HG03039 (cell line): ENCODE measurements around the gene TXNDC5.
"Not testable (repeated sequence)": the region's sequence is repeated elsewhere in the genome, so short reads cannot be mapped to it uniquely, and the experiment has no call there.

Source experiments
- ATAC-seq: cut with Tn5 transposase; IDR thresholded peaks from one replicate; pipeline ENCODE4 v1.9.1; 2021; ENCODE audit warnings: mild to moderate bottlenecking, moderate library complexity; ENCODE audit not compliant: unreplicated experiment

TXNDC5 gene

DNA sequence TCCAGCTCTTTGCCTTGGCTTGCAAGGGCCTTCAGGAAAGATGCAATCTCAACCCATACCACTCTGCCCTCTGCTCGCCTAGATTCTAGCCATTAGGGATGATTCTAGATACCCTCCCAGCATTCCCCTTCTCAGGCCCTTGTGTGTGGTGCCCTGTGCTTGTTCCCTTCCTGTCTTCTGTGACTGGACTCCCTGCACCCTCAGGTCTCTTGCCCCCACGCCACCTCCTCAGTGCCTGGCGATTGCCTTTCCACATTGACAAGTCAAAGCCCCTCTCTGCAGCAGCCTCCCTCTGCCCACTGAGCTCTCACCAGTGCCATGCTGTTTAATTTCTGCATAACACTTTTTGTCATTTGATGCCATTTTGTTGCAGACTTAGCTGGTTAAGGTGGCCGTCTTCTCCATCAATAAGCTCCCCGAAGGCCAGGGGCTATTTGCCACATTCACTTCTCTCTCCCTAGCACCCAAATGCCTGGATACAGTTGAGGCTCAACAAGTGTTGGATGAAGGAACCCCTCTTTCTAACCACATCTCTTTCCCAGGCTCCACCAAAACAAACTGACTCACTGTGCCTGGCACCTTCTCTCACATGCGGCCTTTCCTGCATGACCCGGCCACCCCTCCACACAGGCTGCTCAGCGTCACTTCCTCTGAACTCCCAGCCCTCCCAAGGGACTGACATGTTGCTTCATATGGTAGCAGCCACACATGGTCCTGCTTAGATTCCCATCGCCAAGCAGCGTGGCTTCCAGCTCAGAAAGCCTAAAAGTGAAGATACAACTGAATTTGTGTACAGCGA lies 4.6 kb upstream of the TXNDC5 start:
- no peak for ATAC-seq

DNA sequence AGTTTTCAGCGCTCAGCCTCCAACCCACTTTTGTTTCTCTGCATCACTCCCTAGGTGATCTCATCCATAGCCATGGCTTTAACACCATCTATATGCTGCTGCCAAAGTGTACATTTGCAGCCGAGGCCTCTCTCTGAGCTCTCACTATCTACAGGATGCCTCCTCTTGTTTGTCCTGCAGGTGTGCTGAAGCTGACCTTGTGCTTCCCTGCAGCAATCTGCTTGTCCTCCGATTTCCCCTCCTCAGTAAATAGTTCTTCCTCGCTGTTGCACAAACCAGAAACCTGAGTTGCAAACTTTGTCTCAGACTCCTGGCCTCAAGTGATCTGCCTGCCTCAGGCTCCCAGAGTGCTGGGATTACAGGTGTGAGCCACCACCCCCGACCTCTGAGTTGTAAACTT lies 3.7 kb upstream of the TXNDC5 start:
- no peak for ATAC-seq

DNA sequence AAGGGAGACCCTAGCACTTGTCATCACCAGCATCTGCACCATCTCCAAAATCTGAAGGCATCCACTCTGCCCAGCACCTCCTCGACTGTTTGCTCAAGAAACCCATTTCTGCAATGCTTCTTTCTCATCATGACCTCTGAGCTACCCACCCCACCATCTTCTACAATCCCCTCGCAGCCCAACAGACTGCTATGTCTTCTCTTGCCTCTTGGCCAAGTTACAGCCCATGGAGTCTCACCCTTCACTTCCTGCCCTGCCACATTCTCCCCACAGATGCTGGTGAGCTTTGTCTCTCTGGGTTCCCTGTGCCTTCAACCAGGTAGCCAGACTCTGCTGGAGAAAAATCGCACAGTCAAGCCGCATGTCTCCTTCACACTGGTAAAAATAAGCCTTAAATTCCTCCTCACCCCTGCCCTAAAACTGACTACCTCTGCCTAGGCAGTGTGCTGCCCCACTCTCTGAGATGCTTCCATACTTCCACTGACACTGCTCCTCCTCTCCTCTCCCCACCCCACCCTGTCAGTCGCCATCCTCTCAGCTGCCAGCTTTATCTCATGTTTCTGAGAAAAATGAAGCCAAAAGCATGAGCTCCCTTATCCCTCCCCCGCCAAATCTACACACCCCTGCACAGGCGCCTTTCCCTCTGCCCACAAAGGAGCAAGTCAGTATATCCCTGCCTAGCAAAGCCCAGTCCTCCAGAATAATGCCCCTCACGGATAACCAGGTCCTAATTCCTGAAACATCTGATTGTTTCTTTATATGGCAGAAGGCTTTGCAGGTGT lies 2.3 kb upstream of the TXNDC5 start:
- ATAC-seq, result no peak

DNA sequence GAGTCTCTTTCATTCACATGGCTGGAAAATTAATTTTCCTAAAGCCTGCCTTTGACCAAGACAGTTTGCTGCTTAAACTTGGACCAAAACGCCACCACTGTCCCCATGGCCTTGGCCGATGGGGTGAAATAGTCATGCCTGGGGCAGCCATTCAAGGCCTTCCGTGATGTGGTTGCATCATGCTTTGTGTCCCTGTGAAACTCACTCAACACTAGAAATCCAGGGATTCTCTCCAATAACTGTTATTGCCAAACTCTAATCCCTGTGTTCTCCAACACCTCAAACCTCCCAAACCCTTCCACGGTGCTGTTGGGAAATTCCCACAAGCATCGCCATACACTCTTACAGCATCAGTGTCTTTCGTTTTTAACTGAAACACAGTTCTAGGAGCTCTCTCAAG lies 1.4 kb upstream of the TXNDC5 start:
- ATAC-seq, result no peak

DNA sequence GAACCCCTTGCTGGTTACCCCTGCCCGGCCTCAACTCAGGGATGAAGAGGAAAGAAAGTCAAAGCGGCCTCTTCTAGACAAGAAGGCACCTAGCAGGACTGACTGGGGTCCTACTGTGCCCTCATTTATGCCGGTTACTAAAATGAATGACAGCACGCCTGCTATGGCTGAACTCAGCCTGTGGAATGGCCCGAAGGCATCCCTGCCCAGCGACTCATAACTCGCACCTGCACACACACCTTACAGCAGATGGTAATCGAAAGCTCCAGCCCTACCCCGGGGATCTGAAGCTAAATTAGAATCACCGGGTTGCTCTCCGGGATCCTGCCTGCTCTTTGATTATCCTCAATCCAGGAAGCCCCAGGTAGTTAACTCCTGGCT lies 747 bp upstream of the TXNDC5 start:
- ATAC-seq, result no peak

DNA sequence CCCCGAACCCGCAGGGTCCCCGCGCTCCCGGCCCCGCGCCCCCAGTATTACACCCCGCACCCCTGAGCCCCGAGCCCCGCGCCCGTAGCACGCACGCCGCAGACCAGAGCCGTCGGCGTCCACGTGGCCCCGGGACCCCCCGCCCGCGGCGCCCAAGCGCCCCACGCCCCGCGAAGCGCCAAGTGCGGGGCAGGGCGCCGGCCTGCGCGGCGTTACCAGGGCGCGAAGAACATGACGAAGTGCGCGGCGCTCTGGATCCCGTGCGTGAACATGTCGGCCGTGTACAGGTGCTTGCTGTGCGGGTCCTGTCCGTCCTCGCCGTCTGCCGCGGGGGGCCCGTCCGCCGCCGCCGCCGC lies 312 bp downstream of the TXNDC5 start:
- peak; percentile 13 for ATAC-seq

DNA sequence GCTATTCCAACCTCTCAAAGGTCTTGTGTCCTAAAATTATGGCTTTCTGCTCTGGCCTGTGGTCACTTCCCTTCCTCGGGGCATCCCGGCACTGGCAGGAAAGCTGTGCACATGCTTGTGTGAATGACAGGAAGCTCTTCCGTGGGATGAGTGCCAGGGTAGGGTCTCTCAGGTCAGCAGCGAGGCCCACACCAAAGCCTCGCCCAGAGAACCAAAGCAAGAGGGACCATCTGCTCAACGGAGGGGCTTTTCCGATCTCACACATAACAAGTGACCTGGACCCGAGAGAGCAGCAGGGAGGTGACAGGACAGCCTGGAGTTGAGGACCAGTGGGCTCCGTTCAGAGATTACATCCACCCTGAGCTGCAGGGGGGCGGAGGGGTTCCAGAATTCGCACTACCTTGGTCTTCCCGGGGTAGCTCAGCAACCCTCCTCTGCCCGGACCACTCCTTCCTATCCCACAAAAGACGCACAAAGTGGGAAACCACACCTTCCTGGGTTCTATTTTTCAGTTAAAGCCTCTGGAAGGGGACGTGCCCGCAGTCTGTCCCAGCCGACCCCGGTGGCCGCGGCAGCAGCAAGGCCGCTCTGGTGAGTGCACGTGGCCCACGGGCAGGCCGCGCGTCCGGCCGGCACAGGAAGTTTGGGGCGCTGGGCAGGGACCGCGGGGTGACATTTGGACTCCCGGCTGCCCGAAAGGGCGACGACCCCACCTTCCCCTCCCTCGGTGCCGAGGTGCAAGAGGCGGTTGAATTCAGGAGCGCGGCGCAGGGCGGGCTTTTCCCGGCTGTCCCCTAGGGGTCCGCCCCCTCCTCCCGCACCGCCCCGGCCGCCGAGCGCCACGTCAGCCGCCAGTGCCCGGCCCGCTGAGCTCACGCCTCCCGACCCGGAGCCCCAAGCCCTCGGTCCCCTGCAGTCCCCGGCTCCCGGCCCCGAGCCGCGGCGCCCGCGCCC lies 988 bp downstream of the TXNDC5 start:
- peak; percentile 25 for ATAC-seq

DNA sequence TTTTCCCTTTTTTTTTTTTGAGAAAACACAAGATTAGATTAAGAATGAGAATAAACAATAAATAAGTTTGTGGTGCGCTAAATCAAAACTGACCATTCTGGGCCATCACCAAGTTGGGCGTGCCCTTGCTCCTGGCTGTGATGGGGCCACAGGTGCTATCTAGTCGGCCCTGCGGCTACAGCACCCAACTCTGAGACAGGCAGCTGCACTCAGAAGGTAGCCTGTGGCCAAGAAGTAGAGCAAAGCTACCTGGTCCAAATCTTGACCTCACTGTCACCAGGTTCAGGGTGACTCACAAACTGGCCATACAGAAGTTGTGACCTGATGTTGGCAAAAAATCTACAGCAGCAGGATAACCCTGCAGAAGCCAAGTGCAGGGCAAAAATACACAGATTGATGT lies 3.4 kb downstream of the TXNDC5 start:
- no peak for ATAC-seq

DNA sequence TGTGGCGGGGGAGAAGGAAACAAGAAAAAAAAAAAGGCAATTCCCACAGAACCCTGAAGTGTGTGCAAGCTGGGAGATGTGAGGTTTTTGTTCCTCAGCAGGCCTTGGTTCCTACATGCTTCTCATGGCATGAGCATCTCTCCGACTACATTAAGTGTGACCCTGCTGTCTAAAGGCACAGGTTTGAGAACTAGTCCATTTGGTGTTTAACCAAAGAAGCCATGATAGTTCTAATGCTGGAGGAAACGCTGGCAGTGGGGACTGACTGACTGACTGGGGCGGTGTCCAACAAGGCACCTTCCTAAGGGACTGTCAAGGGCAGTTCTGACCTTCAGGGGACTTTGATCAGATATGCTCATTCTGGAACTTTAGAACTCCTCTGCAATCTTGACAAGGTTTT lies 3.8 kb downstream of the TXNDC5 start:
- ATAC-seq, result no peak

DNA sequence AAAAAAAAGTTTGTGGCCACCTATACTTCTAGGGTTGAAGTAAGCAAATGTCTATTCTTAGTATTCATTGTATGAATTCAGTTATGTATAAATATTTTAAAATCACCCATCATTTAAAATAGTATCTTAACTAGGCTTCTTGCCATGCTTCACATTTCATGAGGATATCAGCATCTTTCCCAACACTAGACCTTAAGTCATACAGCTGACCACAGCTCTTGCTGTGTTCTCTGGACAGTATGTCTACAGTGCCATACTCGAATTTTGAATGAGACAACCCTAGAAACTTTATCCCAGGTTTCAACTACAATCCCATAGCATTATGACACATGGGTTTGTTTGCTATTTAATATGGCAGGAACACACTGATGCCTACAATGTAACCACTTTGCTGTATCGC lies 5.2 kb downstream of the TXNDC5 start:
- ATAC-seq, result no peak

DNA sequence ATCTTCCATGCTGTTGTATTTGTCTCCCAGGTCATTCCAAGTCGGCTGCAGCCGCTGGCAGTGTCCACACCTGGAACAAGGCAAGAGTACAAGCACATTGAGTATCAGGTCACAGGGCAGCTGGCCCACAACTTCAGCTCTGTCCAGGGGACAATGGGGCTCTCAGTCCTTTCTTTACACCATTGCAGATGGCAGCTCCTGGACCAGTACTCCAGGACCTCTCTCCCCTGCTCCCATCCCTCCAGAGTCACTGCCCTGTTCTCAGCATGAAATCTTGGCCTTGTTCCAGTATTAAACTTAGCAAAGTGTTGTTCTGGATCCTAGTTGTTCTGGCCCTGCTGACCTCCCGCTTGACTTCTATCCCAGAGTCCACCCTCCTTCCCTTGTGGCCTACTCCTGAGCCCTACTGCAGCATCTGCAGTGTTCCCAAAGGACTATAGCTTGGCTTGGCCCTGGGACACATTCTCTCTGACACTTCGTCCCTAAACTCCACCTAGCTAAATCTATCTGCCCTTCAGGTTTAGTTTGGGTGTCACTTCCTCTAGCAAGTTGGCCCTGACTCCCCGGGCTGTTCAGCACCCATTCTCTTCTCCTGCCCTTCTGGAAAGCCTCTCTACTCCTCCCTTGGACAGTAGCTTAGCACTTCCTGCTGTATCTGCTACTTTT lies 5.8 kb downstream of the TXNDC5 start:
- no peak for ATAC-seq

DNA sequence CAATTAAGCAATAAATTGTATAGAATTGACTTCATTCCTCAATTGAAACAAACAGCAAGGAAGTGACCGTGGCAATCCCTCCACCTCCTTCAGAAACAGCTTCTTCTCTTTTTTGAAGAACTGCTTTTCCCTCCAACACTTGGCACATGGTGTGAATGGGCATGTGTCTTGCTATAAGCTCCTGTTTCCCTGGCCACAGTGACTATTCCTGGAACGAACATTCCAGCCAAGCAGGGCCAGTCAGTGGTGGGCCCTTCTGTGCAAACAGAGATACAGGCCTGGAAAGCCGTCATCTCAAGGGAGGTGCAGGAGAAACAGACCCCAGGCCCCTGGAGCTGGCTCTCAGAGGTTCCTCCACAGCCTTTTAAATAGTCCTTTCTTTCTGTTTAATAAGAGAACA lies 6.9 kb downstream of the TXNDC5 start:
- no peak for ATAC-seq

DNA sequence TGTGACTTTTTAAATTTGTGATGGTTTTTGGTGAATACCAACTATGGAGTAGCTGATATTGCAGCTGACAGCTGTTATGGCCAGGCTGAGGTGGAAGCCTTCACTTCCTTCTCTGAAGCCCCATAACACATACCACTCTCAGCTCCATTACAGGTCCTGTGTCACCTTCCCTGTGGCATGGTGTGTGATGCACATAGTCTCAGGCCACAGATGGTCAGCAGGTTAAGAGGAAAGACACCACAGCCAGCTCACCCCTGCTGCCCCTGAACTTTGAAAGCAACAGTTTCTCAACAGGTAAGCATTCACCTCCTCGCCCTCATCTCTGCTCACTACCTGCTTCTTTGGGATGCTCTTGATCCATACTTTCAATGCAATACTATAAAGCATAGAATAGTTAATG lies 7.7 kb downstream of the TXNDC5 start:
- ATAC-seq, result no peak

DNA sequence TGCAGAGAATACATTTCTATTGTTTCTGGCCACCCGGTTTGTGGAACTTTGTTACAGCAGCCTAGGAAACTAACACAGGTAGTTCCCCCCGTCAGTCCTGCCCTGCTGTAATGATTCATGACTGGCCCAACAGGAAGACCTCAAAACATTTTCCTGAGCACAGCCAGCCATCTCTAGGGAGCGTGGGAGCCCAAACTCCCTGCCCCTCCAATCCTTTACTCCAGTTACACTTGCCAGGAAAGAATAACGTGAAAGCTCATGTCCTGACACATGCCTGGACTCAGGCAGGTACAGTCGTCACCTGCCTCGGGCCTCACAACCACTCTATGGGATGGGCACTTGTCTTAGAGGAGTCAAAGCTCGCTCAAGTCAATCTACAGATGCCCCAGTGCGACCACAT lies 8.4 kb downstream of the TXNDC5 start:
- ATAC-seq, result no peak

DNA sequence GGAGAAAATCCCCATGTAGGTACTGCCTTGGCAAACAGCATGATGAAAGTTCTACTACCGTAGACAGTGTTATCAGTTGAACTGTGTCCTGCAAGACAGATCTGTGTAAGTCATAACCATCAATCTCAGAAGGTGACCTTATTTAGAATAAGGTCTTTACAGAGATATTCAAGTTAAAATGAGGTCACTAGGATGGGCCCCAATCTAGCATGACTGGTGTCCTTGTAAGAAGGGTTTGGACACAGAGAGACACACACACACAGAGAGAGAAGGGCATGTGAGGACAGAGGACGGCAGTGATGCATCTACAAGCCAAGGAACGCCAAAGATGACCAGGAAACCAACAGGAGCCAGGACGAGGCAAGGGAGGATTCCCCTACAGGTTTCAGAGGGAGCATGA lies 8.8 kb downstream of the TXNDC5 start:
- ATAC-seq, result no peak

DNA sequence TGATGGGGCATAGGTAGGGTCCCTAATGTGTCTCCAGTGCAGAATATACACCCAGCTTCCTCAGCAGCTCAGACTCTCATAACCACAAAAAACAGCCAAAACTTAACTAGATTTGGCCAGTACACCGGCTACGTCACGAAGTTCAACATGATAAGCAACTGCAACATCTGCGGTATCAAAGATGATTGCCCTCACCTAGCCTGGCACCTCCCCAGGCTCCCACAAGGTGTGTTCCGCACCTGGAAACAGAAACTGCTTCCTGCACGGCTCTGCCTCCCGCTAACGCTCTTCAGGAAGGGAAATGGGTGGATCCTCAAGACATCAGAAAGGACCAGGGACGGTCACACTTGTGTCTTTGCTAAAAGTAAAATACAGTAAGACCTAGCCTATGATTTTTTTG lies 9.5 kb downstream of the TXNDC5 start:
- ATAC-seq, result no peak

DNA sequence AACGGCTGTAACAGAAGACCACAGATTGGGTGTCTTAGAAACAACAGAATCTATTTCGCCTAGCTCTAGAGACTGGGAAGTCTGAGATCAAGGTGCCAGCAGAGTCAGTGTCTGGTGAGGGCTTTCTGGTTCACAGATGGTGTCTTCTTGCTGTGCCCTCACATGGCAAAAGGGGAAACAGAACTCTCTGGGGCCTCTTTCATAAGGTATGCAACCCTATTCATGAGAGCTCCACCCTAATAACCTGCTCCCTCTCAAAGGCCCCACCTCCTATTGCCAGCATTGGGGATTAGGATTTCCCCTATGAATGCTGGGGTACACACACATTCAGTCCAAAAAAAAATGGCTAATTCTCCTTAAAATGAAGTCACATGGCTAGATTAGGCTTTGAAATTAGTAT lies 10.0 kb downstream of the TXNDC5 start:
- no peak for ATAC-seq

DNA sequence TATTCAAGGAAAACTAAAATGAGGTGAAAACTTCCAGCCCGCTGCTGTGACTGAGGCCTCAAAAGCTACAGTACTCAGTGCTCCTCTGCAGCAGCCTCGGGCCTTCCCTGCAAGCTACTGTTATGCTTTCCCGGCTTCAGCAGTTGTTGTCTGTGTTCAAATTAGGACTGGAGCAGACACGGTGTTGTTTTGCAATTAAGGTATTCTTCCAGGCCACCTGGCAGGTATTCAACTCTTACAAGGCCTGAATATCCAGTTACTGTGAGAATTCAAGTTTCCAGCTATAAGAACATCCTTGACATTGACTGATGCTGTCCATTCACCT lies 10.7 kb downstream of the TXNDC5 start:
- no peak for ATAC-seq

DNA sequence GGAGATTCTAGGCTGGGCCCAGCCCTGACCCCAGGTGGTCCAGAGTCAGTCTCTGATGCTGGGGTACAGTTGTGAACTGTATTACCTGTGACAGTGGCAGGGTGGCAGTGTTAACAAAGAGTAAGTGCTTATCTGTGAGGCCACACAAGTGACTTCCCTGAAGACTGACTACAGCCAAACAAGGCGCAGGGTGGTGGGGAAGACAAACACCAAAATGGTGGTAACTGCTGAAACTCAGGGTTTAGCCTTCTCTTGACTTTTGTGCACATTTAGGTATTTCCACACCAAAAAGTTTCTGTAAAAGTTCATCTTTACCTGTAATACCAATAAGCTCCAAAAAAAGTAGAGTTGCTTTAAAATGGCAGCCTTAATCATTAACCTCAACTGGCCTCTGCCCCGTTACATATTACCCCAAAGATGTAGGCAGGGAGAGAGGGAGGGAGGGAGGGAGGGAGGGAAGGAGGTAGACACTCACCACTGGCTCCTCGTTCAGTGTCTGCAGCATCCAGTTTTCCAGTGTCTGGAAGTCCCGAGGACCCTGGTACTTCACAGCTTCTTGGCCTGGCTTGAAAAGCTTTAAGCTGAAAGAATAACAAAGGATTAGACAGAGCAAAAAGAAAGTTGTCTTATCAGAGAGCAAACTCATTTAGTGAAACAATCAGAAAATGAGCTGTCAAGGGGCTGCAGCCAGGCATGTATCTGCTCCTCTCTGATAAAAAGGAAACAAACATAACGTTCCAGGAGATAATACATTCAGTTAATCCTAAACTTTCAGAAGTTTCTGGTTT lies 11.3 kb downstream of the TXNDC5 start:
- ATAC-seq, result no peak

DNA sequence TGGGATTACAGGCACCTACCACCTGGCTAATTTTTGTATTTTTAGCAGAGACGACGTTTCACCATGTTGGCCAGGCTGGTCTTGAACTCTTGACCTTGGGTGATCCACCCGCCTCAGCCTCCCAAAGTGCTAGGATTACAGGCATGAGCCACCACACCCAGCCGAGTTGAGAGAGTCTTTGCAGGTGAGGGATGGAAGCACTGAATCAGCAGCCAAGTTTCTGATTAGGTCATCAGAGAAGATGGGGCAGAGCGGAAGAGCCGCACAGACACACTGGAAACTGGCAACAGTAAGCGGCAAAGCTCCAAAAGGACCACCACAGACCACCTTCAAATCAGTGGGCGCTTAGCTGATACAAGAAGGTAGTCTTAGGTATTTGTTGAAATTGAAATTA lies 12.4 kb downstream of the TXNDC5 start:
- not testable (repeated sequence) for ATAC-seq
